Right lobe of liver (tissue), 4 donors: ENCODE data around the gene NUDT4.

ENCODE experiments used
- CTCF ChIP-seq, 4 donors: fragments of 200-600 bp in 3 of 4; fragments of 450-650 bp in 1 of 4; IDR thresholded peaks; one replicate each; pipeline versions ENCODE4 v1.5.1 to v1.8.0; 2016 to 2022; ENCODE audit warnings: antibody characterized with exemption in 4 of 4, mild to moderate bottlenecking in 2 of 4
- POLR2A ChIP-seq: fragments of 450-650 bp; IDR thresholded peaks from one replicate; pipeline ENCODE4 v1.6.1; 2017; ENCODE audit warnings: antibody characterized with exemption, mild to moderate bottlenecking
- donor health status: DM: no; HTN: no; CAD: no.
- donor health status: DM: no; HTN: no; CAD: no.
- donor health status: DM: no; HTN: yes; CAD: no.

DNA sequence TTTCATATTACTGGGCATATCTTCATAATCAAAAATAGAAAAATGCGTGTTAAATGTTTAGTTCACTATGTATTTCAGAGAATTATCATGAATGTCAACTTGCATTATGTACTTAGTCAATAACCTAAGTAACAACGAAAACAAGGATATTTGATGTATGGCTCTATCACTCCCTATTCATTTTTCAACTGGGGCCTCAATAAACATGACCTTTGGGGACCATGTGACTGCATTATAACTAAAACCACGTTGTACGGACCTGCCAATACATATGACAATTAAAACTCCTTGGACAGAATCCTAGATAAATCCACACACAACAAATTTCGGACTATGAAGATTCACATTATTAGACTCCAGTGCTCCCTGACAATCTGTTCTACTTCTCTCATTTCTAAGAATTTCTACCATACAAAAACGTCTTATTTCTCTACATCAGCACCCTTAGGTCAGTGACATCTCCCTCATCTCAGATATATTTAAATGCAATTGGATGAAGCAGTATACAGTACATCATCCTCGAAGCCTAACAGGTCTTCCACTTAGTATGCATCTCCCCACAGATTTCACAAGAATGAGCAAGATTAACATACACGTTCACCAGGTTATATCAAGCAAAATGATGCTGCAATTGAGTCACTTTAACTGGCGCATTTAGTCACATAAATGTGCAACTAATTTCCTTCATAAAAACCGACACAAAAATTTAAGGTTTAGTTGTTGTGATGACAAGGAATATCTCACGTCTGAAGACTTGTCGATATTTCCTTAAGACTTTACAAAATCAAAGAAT, 62.5 kb downstream of the NUDT4 start:
- TF ChIP-seq CTCF (IDR thresholded peaks at IDR 0.05) (no peak), POLR2A (no peak)
